ENCODE data around the gene IP6K3.

The IP6K3 gene

DNA sequence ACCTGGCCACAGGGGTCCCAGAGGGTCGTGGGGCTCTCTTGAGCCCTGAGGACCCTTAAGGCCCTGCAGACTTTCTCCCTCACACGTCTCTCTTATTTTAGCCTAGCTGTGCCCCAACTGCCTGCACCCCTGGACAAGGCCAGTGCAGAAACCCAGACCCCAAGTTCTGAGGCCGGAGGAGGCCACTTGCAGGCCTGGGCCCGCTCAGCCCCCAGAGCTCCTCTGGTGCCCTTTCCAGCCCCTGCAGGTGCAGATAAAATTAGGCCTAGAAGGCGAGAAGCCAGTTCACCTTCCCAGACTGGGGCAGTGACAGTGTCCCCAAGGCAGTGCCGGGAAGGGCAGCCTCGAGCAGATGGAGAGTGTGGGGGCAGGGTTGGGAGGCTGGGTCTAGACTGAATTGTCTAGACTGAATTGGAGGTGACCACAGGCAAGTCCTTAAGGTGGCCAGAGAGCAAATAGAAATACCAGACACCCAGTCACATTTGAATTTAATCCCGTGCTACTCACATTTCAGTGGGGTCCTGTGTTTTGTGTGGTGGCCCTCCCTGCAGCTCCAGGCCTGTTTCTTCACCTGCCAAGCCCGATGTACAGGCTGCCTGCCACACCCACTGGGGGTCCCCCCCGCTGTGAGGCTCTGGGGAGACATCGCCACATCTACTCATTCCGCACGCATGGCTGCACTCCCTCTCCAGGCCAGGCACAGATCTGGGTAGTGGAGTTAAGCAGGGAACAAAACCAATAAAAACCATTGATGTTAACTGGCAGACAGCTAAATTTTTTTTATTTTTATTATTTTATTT is 8.6 kb upstream of the IP6K3 start:
- H3K9me3 ChIP-seq (replicated peaks in 1 of 2; ENCODE audit: control insufficient read depth in 2 of 2, insufficient read depth in 1 of 2, low read depth in 1 of 2, low read length in 2 of 2), result no peaks in the 10 kb centered on the region
- H2BK15ac ChIP-seq (ENCODE audit: low read length), result peak overlapping the region; percentile 75
- no peak for DNase-seq (ENCODE audit: low spot score)
- no peak overlapping the region for H4K8ac ChIP-seq (ENCODE audit: low read depth, low read length)
- H3K18ac ChIP-seq (ENCODE audit: low read length), result peak overlapping the region; percentile 79
- no peak overlapping the region for H2BK120ac ChIP-seq (ENCODE audit: low read depth, low read length)
- peak overlapping the region; percentile 98 for H2BK12ac ChIP-seq (ENCODE audit: low read length)
- no peak overlapping the region for H3K27ac ChIP-seq (replicated peaks; ENCODE audit: low read length)
- peak overlapping the region; percentile 80 for H2AK5ac ChIP-seq (ENCODE audit: low read depth, low read length)
- H3K4me3 ChIP-seq (ENCODE audit: low read length in 2 of 2), result no peak overlapping the region
- no peak overlapping the region for H3K9ac ChIP-seq (ENCODE audit: low read depth, low read length, poor library complexity)
- H4K91ac ChIP-seq (ENCODE audit: low read depth, low read length, poor library complexity), result no peak overlapping the region
- no peak overlapping the region for H3K4me2 ChIP-seq (ENCODE audit: insufficient read depth, low read length, poor library complexity, severe bottlenecking)
- WGBS, 2 donors (ENCODE audit: extremely low coverage in 2 of 2, insufficient read length in 2 of 2, insufficient replicate concordance in 1 of 2), result no CpG with 5 or more reads among the region's 13 CpGs
- H3K36me3 ChIP-seq (replicated peaks in 1 of 2; ENCODE audit: control insufficient read depth in 2 of 2, insufficient read depth in 2 of 2, low read length in 2 of 2), result no peaks in the 10 kb centered on the region
- no peak overlapping the region for H2BK5ac ChIP-seq (ENCODE audit: low read length)
- H2AFZ ChIP-seq (ENCODE audit: low read length), result no peak overlapping the region
- no peaks in the 10 kb centered on the region for H3K27me3 ChIP-seq (ENCODE audit: control insufficient read depth in 3 of 3, insufficient read depth in 3 of 3, low read depth in 1 of 3, low read length in 3 of 3)
- no peaks in the 10 kb centered on the region for H3K79me1 ChIP-seq (ENCODE audit: low read depth, low read length)
- H3K4ac ChIP-seq (ENCODE audit: low read length), result no peak overlapping the region
- H3K14ac ChIP-seq (ENCODE audit: low read length), result no peak overlapping the region
- H3K23ac ChIP-seq (ENCODE audit: low read depth, low read length, poor library complexity), result no peak overlapping the region
- H3K4me1 ChIP-seq (ENCODE audit: control insufficient read depth in 2 of 2, insufficient read depth in 1 of 2, low read depth in 1 of 2, low read length in 2 of 2), result peaks cover 20 to 22% of the 10 kb centered on the region in 2 donors

DNA sequence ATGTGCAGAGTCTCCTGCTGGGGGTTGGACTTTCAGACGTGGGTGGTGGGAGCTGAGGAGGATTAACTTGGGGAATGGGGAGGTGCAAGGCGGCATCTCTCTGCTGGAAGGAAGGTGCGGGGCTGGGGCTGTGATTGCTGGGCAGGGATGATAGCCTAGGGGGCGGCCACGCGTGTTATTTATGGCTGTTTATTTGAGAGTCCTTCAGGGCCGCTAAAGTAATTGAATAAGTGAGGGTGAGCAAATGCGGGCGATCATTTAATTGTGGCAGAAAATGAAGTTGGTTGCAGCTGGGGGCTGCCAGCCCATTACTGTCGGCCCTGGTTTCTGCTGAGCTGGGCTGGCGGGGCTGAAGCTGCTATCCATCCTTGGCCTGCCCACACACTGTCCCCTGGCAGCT is 7.5 kb upstream of the IP6K3 start:
- no peak overlapping the region for H3K9ac ChIP-seq (ENCODE audit: low read depth, low read length, poor library complexity)
- no peaks in the 10 kb centered on the region for H3K9me3 ChIP-seq (replicated peaks in 1 of 2; ENCODE audit: control insufficient read depth in 2 of 2, insufficient read depth in 1 of 2, low read depth in 1 of 2, low read length in 2 of 2)
- H3K36me3 ChIP-seq (replicated peaks in 1 of 2; ENCODE audit: control insufficient read depth in 2 of 2, insufficient read depth in 2 of 2, low read length in 2 of 2), result no peaks in the 10 kb centered on the region
- H3K4ac ChIP-seq (ENCODE audit: low read length), result no peak overlapping the region
- H2AFZ ChIP-seq (ENCODE audit: low read length), result no peak overlapping the region
- DNase-seq (ENCODE audit: low spot score), result no peak
- H3K14ac ChIP-seq (ENCODE audit: low read length), result no peak overlapping the region
- WGBS, 2 donors (ENCODE audit: extremely low coverage in 2 of 2, insufficient read length in 2 of 2, insufficient replicate concordance in 1 of 2), result no CpG with 5 or more reads among the region's 11 CpGs
- H3K4me3 ChIP-seq (ENCODE audit: low read length in 2 of 2), result no peak overlapping the region
- H3K27ac ChIP-seq (replicated peaks; ENCODE audit: low read length), result no peak overlapping the region
- H4K91ac ChIP-seq (ENCODE audit: low read depth, low read length, poor library complexity), result no peak overlapping the region
- H2BK12ac ChIP-seq (ENCODE audit: low read length), result no peak overlapping the region
- no peak overlapping the region for H4K8ac ChIP-seq (ENCODE audit: low read depth, low read length)
- peaks cover 23 to 27% of the 10 kb centered on the region in 2 donors for H3K4me1 ChIP-seq (ENCODE audit: control insufficient read depth in 2 of 2, insufficient read depth in 1 of 2, low read depth in 1 of 2, low read length in 2 of 2)
- no peak overlapping the region for H3K4me2 ChIP-seq (ENCODE audit: insufficient read depth, low read length, poor library complexity, severe bottlenecking)
- no peak overlapping the region for H2BK120ac ChIP-seq (ENCODE audit: low read depth, low read length)
- H3K18ac ChIP-seq (ENCODE audit: low read length), result peak overlapping the region; percentile 73
- H3K27me3 ChIP-seq (ENCODE audit: control insufficient read depth in 3 of 3, insufficient read depth in 3 of 3, low read depth in 1 of 3, low read length in 3 of 3), result no peaks in the 10 kb centered on the region
- no peaks in the 10 kb centered on the region for H3K79me1 ChIP-seq (ENCODE audit: low read depth, low read length)
- H2BK5ac ChIP-seq (ENCODE audit: low read length), result peak overlapping the region; percentile 26
- H2BK15ac ChIP-seq (ENCODE audit: low read length), result peak overlapping the region; percentile 28
- H2AK5ac ChIP-seq (ENCODE audit: low read depth, low read length), result peak overlapping the region; percentile 36
- H3K23ac ChIP-seq (ENCODE audit: low read depth, low read length, poor library complexity), result no peak overlapping the region

DNA sequence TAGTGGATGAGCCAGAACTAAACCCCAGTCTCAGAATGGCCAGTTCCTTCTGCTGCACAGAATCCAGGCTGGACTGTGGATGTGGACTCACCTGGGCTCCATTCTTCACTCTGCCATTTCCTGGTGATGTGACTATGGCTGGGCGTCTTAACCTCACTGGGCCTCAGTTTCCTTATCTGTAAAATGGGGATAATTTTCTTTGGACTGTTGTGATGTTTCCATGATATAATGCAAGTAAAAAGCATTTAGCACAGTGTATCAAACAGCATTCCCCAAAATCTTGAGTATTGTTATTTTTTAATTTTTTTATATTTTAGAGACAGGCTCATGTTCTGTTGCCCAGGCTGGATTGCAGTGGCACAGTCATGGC is 5.9 kb upstream of the IP6K3 start:
- Histone ChIP-seq H3K4ac (ENCODE audit: low read length) (no peak overlapping the region), H2AK5ac (ENCODE audit: low read depth, low read length) (no peak overlapping the region), H3K14ac (ENCODE audit: low read length) (no peak overlapping the region), H4K8ac (ENCODE audit: low read depth, low read length) (no peak overlapping the region), H3K4me2 (ENCODE audit: insufficient read depth, low read length, poor library complexity, severe bottlenecking) (no peak overlapping the region), H2BK5ac (ENCODE audit: low read length) (peak overlapping the region; percentile 1), H3K4me1 (ENCODE audit: control insufficient read depth in 2 of 2, insufficient read depth in 1 of 2, low read depth in 1 of 2, low read length in 2 of 2) (peaks cover 35% of the 10 kb centered on the region in 2 donors), H3K9ac (ENCODE audit: low read depth, low read length, poor library complexity) (no peak overlapping the region), H3K27me3 (ENCODE audit: control insufficient read depth in 3 of 3, insufficient read depth in 3 of 3, low read depth in 1 of 3, low read length in 3 of 3) (no peaks in the 10 kb centered on the region), H2AFZ (ENCODE audit: low read length) (peak overlapping the region; percentile 36), H3K9me3 (replicated peaks in 1 of 2; ENCODE audit: control insufficient read depth in 2 of 2, insufficient read depth in 1 of 2, low read depth in 1 of 2, low read length in 2 of 2) (no peaks in the 10 kb centered on the region), H2BK120ac (ENCODE audit: low read depth, low read length) (no peak overlapping the region), H3K79me1 (ENCODE audit: low read depth, low read length) (no peaks in the 10 kb centered on the region), H4K91ac (ENCODE audit: low read depth, low read length, poor library complexity) (no peak overlapping the region), H3K23ac (ENCODE audit: low read depth, low read length, poor library complexity) (no peak overlapping the region), H2BK12ac (ENCODE audit: low read length) (no peak overlapping the region), H3K27ac (replicated peaks; ENCODE audit: low read length) (peak overlapping the region; percentile 25), H3K36me3 (replicated peaks in 1 of 2; ENCODE audit: control insufficient read depth in 2 of 2, insufficient read depth in 2 of 2, low read length in 2 of 2) (no peaks in the 10 kb centered on the region), H3K18ac (ENCODE audit: low read length) (no peak overlapping the region), H2BK15ac (ENCODE audit: low read length) (no peak overlapping the region), H3K4me3 (ENCODE audit: low read length in 2 of 2) (no peak overlapping the region)
- no peak for DNase-seq (ENCODE audit: low spot score)
- no CpG with 5 or more reads among the region's 1 CpG for WGBS, 2 donors (ENCODE audit: extremely low coverage in 2 of 2, insufficient read length in 2 of 2, insufficient replicate concordance in 1 of 2)

DNA sequence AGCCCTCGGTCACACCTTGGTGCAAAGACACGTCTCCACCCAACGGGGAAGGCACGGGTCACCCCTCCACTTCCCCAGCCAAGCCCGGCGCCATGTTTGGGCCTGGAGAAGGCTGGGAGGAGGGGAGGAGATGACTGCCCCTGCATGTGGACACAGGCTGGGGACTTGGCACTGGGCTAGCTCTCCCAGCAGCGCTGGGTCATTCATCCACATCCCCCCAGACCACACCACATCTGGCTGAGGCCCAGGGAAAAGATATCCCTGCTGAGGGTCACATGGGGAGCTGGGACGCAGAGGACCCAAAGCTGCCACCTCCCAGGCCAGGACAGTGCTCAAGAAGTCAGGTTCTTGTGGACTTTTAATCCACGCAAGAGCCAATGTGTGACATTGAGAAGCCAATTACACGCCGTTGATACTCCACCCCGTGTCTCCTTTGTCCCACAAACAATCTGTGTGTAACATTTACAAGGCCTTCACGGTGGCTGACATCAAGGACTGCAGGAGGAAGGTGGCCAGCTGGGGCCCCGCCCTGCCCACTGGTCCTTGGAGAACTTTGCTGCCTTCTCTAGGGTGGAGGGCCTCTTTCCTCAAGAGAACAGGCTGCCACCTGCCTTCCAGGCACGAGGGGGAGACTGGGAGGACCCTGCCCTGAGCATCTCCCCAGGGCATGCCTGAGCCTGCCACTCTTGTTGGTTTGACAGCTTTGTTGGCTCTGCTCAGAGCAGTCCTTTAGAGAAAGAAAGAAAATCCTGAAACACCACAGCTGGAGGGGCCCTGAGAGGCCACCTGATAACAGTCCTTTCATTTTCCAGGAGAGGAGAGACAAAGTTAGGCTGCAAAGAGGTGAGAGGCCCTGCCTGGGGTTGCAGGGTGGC is 5.3 kb upstream of the IP6K3 start:
- no peak overlapping the region for H3K4me3 ChIP-seq (ENCODE audit: low read length in 2 of 2)
- H2BK120ac ChIP-seq (ENCODE audit: low read depth, low read length), result no peak overlapping the region
- H3K23ac ChIP-seq (ENCODE audit: low read depth, low read length, poor library complexity), result no peak overlapping the region
- H3K18ac ChIP-seq (ENCODE audit: low read length), result peak overlapping the region; percentile 78
- peak overlapping the region; percentile 49 for H2BK15ac ChIP-seq (ENCODE audit: low read length)
- no peaks in the 10 kb centered on the region for H3K9me3 ChIP-seq (replicated peaks in 1 of 2; ENCODE audit: control insufficient read depth in 2 of 2, insufficient read depth in 1 of 2, low read depth in 1 of 2, low read length in 2 of 2)
- peak overlapping the region; percentile 36 for H2AK5ac ChIP-seq (ENCODE audit: low read depth, low read length)
- no peak overlapping the region for H3K9ac ChIP-seq (ENCODE audit: low read depth, low read length, poor library complexity)
- H4K8ac ChIP-seq (ENCODE audit: low read depth, low read length), result no peak overlapping the region
- H3K79me1 ChIP-seq (ENCODE audit: low read depth, low read length), result no peaks in the 10 kb centered on the region
- H3K36me3 ChIP-seq (replicated peaks in 1 of 2; ENCODE audit: control insufficient read depth in 2 of 2, insufficient read depth in 2 of 2, low read length in 2 of 2), result no peaks in the 10 kb centered on the region
- no peak for DNase-seq (ENCODE audit: low spot score)
- H2BK5ac ChIP-seq (ENCODE audit: low read length), result peak overlapping the region; percentile 1
- H3K27ac ChIP-seq (replicated peaks; ENCODE audit: low read length), result peak overlapping the region; percentile 25
- no peaks in the 10 kb centered on the region for H3K27me3 ChIP-seq (ENCODE audit: control insufficient read depth in 3 of 3, insufficient read depth in 3 of 3, low read depth in 1 of 3, low read length in 3 of 3)
- no peak overlapping the region for H4K91ac ChIP-seq (ENCODE audit: low read depth, low read length, poor library complexity)
- peak overlapping the region; percentile 13 for H3K4ac ChIP-seq (ENCODE audit: low read length)
- no peak overlapping the region for H3K4me2 ChIP-seq (ENCODE audit: insufficient read depth, low read length, poor library complexity, severe bottlenecking)
- no CpG with 5 or more reads among the region's 15 CpGs for WGBS, 2 donors (ENCODE audit: extremely low coverage in 2 of 2, insufficient read length in 2 of 2, insufficient replicate concordance in 1 of 2)
- H2BK12ac ChIP-seq (ENCODE audit: low read length), result peak overlapping the region; percentile 30
- H2AFZ ChIP-seq (ENCODE audit: low read length), result peak overlapping the region; percentile 36
- peaks cover 41% of the 10 kb centered on the region in 2 donors for H3K4me1 ChIP-seq (ENCODE audit: control insufficient read depth in 2 of 2, insufficient read depth in 1 of 2, low read depth in 1 of 2, low read length in 2 of 2)
- no peak overlapping the region for H3K14ac ChIP-seq (ENCODE audit: low read length)
